OCI-M2 (cell line): ENCODE results near the gene PAF1.
"Not testable (repeated sequence)": the region's sequence is repeated elsewhere in the genome, so short reads cannot be mapped to it uniquely, and the experiment has no call there.

Source experiments
- DNase-seq: peaks from one replicate; lab custom pipeline; 2025; ENCODE audit not compliant: unreplicated experiment; lab: John Stamatoyannopoulos, UW

The PAF1 gene

GRCh38 chr19:39356647-39357046 is 34.3 kb downstream of the PAF1 start:
- no peak for DNase-seq

- no peak for DNase-seq
Observed at GRCh38 chr19:39356073-39356472, 34.8 kb downstream of the PAF1 start.

- no peak for DNase-seq
Observed at GRCh38 chr19:39355253-39355652, 35.7 kb downstream of the PAF1 start.

- DNase-seq: no peak
Observed at GRCh38 chr19:39352381-39353255, 38.3 kb downstream of the PAF1 start.

- no peak for DNase-seq
Observed at GRCh38 chr19:39351537-39352064, 39.3 kb downstream of the PAF1 start.

GRCh38 chr19:39350156-39350555 is 40.8 kb downstream of the PAF1 start:
- no peak for DNase-seq

GRCh38 chr19:39349326-39349725 is 41.6 kb downstream of the PAF1 start:
- no peak for DNase-seq

- no peak for DNase-seq
Observed at GRCh38 chr19:39347332-39348164, 43.4 kb downstream of the PAF1 start.

- no peak for DNase-seq
Observed at GRCh38 chr19:39345956-39346355, 45.0 kb downstream of the PAF1 start.

- DNase-seq: no peak
Observed at GRCh38 chr19:39342647-39343305, 48.1 kb downstream of the PAF1 start.

GRCh38 chr19:39341719-39342604 is 48.9 kb downstream of the PAF1 start, which contains the start of gene SAMD4B:
TSS of gene SAMD4B (plus strand) at chr19:39342421. CDS start at chr19:39356894, 14,473 bp downstream.
- DNase-seq: peak; percentile 99

- DNase-seq: no peak
Observed at GRCh38 chr19:39341129-39341718, 49.7 kb downstream of the PAF1 start.

- not testable (repeated sequence) for DNase-seq
Observed at GRCh38 chr19:39340156-39340555, 50.8 kb downstream of the PAF1 start.

- no peak for DNase-seq
Observed at GRCh38 chr19:39339674-39340073, 51.2 kb downstream of the PAF1 start.

GRCh38 chr19:39336483-39336882 is 54.4 kb downstream of the PAF1 start:
- DNase-seq: no peak
